KMS-11 (cell line): ENCODE results near the gene LRRC2.

Experiments
- H2AFZ ChIP-seq: fragments of 200-600 bp; sonication (generic); 2 replicates; pipeline ENCODE4 v1.6.1; 2016; ENCODE audit warnings: antibody characterized with exemption, mixed run types, low read depth
- H3K27ac ChIP-seq: fragments of 200-600 bp; sonication (generic); 2 replicates; pipeline ENCODE4 v1.6.1; 2016; ENCODE audit warnings: mild to moderate bottlenecking, mixed run types
- H3K27me3 ChIP-seq: fragments of 200-600 bp; sonication (generic); 2 replicates; pipeline ENCODE4 v1.6.1; 2017; ENCODE audit warnings: mild to moderate bottlenecking, low read depth, mixed run types, moderate library complexity; ENCODE audit not compliant: insufficient read depth
- H3K36me3 ChIP-seq: fragments of 200-600 bp; sonication (generic); 2 replicates; pipeline ENCODE4 v1.6.1; 2017; ENCODE audit warnings: mild to moderate bottlenecking, mixed run types; ENCODE audit not compliant: insufficient read depth
- H3K4me1 ChIP-seq: fragments of 200-600 bp; sonication (generic); 2 replicates; pipeline ENCODE4 v1.6.1; 2016; ENCODE audit warnings: mild to moderate bottlenecking, low read depth, mixed run types; ENCODE audit not compliant: poor library complexity, severe bottlenecking
- H3K4me2 ChIP-seq: fragments of 200-600 bp; sonication (generic); 2 replicates; pipeline ENCODE4 v1.7.0; 2016; ENCODE audit warnings: mild to moderate bottlenecking, mixed run types
- H3K4me3 ChIP-seq: fragments of 200-600 bp; sonication (generic); IDR thresholded peaks from 2 replicates; pipeline ENCODE4 v1.6.1; 2017; ENCODE audit warnings: low read depth, low read length, mixed read lengths; ENCODE audit not compliant: insufficient read depth
- H3K79me2 ChIP-seq: fragments of 200-600 bp; sonication (generic); 2 replicates; pipeline ENCODE4 v1.6.1; 2016; ENCODE audit warnings: low read depth, mixed run types; ENCODE audit not compliant: insufficient read depth
- H3K9ac ChIP-seq: fragments of 200-600 bp; sonication (generic); 2 replicates; pipeline ENCODE4 v1.6.1; 2016; ENCODE audit warnings: mild to moderate bottlenecking, mixed run types
- H4K20me1 ChIP-seq: fragments of 200-600 bp; sonication (generic); 2 replicates; pipeline ENCODE4 v1.6.1; 2016; ENCODE audit warnings: mild to moderate bottlenecking, mixed run types; ENCODE audit not compliant: insufficient read depth
- CTCF ChIP-seq: fragments of 200-600 bp; sonication (generic); conservative IDR thresholded peaks from 2 replicates; pipeline ENCODE4 v1.6.1; 2017; ENCODE audit warnings: low read depth, mild to moderate bottlenecking, antibody characterized with exemption, low read length, moderate library complexity, mixed read lengths

Gene LRRC2

GRCh38 chr3:46612324-46612723 is 46.2 kb upstream of the LRRC2 start, which contains the start of gene FAM240A:
Gene FAM240A (plus strand): TSS chr3:46612525. CDS start chr3:46612684, 159 bp downstream.
- H3K36me3 ChIP-seq, result no peaks in the 10 kb centered on the region
- no peak within 1 kb of the TSS for H3K9ac ChIP-seq
- H3K27me3 ChIP-seq, result no peaks in the 10 kb centered on the region
- H3K4me1 ChIP-seq, result no peaks in the 10 kb centered on the region
- no peaks in the 10 kb centered on the region for H3K79me2 ChIP-seq
- H3K4me3 ChIP-seq, result no peak within 1 kb of the TSS
- H3K27ac ChIP-seq, result no peak within 1 kb of the TSS
- no peak for TF ChIP-seq CTCF
- no peaks in the 10 kb centered on the region for H4K20me1 ChIP-seq
- H2AFZ ChIP-seq, result no peak within 1 kb of the TSS
- H3K4me2 ChIP-seq, result no peak within 1 kb of the TSS

GRCh38 chr3:46609944-46610722 is 44.0 kb upstream of the LRRC2 start:
- no peak overlapping the region for H3K9ac ChIP-seq
- H3K27me3 ChIP-seq, result no peaks in the 10 kb centered on the region
- TF ChIP-seq CTCF, result no peak
- H2AFZ ChIP-seq, result no peak overlapping the region
- no peaks in the 10 kb centered on the region for H3K36me3 ChIP-seq
- H3K4me3 ChIP-seq, result no peak overlapping the region
- no peaks in the 10 kb centered on the region for H3K79me2 ChIP-seq
- H3K4me2 ChIP-seq, result no peak overlapping the region
- H3K4me1 ChIP-seq, result no peaks in the 10 kb centered on the region
- H4K20me1 ChIP-seq, result no peaks in the 10 kb centered on the region
- H3K27ac ChIP-seq, result no peak overlapping the region

- Histone ChIP-seq H3K27ac (no peak overlapping the region), H4K20me1 (no peaks in the 10 kb centered on the region), H3K79me2 (no peaks in the 10 kb centered on the region), H3K4me3 (no peak overlapping the region), H3K4me1 (no peaks in the 10 kb centered on the region), H3K27me3 (no peaks in the 10 kb centered on the region), H3K4me2 (no peak overlapping the region), H2AFZ (no peak overlapping the region), H3K36me3 (no peaks in the 10 kb centered on the region), H3K9ac (no peak overlapping the region)
- no peak for TF ChIP-seq CTCF
These were observed 43.2 kb upstream of the LRRC2 start for GRCh38 chr3:46609212-46609721.

- TF ChIP-seq CTCF, result no peak
- Histone ChIP-seq H3K4me2 (no peak overlapping the region), H2AFZ (no peak overlapping the region)
These were observed 41.5 kb upstream of the LRRC2 start for GRCh38 chr3:46607603-46608028.

More at GRCh38 chr3:46607603-46608028, 41.5 kb upstream of the LRRC2 start:
- H3K4me1 ChIP-seq, result no peaks in the 10 kb centered on the region
- no peak overlapping the region for H3K27ac ChIP-seq
- H3K79me2 ChIP-seq, result no peaks in the 10 kb centered on the region
- H3K27me3 ChIP-seq, result no peaks in the 10 kb centered on the region
- no peak overlapping the region for H3K9ac ChIP-seq
- no peak overlapping the region for H3K4me3 ChIP-seq
- no peaks in the 10 kb centered on the region for H4K20me1 ChIP-seq
- H3K36me3 ChIP-seq, result no peaks in the 10 kb centered on the region
